ENCODE data around the gene RAPGEF4.

The RAPGEF4 gene

GRCh38 chr2:173010233-173010632 lies 274.6 kb downstream of the RAPGEF4 start:
- DNase-seq (ENCODE audit: extremely low spot score), result no peak
- ChIA-PET POLR2A (no interaction called here), CTCF (interaction anchor here (0.8 to 1.9 kb wide), 2 partner anchors 13 to 17 kb away, joined by 3 to 10 read pairs; no protein-coding TSS in a partner anchor)
- TF ChIP-seq CTCF (IDR thresholded peaks at IDR 0.05; ENCODE audit: control extremely low read depth, extremely low read depth, low read depth, missing control alignments), result no peak

DNA sequence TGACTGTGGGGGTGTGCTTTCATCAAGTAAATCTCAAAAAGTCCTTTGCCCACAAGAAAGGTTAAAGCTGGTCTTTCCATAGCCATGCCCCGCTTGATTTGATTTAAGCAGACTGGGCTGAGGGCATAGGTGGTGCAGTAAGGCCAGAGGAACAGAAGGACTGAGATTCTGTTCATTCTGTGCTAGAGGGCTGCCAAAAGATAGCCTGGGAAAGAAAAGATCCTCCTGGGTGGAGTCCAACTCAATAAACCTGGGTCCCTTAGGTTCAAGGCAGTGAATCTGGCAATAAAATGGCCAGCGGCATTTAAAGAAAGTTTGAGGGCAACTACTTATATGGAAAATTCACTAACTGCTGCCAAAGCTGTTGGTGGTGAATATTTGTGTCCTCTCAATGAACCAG lies 280.8 kb downstream of the RAPGEF4 start:
- ChIA-PET POLR2A (no interaction called here), CTCF (interaction anchor here (5.0 to 18.6 kb wide), 2 partner anchors 11 to 193 kb away, joined by 42 to 323 read pairs; no protein-coding TSS in a partner anchor)
- no peak for TF ChIP-seq CTCF (IDR thresholded peaks at IDR 0.05; ENCODE audit: control extremely low read depth, extremely low read depth, low read depth, missing control alignments)
- no peak for DNase-seq (ENCODE audit: extremely low spot score)

DNA sequence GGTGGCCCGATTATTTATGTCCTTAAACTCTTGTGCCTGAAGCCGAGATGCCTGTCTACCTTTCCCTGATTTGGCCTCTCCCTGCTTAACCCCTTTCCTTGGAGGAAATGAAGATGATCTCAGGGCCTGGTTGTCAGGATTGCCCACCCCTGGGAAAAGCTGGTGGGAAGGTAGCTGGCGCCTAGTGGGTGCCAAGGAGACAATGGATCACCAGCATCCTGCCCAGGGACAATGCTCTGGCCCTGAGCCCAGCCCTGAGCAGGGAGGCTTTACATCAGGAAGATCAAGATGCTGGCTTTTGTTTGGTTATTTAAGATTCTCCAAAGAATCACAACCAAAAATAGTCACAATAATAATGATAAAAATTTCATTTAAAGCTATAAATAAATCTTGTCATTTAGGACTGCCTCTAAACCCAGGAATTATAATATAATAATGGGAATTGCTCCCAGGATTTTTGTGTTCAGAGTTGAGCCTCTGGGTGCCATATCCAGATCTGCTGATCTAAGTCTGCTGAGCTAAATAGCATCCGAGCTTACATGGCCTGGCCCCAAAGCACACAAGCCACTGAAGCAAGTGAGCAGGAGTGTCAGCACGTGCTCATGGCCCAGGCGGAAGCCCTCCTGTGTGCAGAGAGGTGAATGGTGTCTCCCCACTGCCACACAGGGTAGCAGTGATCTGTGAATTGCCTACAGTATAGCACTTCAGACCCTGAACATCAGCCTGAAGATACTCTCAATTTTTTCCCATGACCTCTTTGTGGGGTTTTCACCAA lies 282.2 kb downstream of the RAPGEF4 start:
- no peak for TF ChIP-seq CTCF (IDR thresholded peaks at IDR 0.05; ENCODE audit: control extremely low read depth, extremely low read depth, low read depth, missing control alignments)
- no peak for DNase-seq (ENCODE audit: extremely low spot score)
- ChIA-PET CTCF (interaction anchor here (5.0 to 18.6 kb wide), 2 partner anchors 9 to 191 kb away, joined by 42 to 323 read pairs; no protein-coding TSS in a partner anchor), POLR2A (no interaction called here)

- no peak for DNase-seq (ENCODE audit: extremely low spot score)
- POLR2A ChIA-PET, result no interaction called here
- no peak for TF ChIP-seq CTCF (IDR thresholded peaks at IDR 0.05; ENCODE audit: control extremely low read depth, extremely low read depth, low read depth, missing control alignments)
- CTCF ChIA-PET, result interaction anchor here (1.0 to 18.6 kb wide), 2 partner anchors 9 to 189 kb away, joined by 3 to 323 read pairs; no protein-coding TSS in a partner anchor
These were observed 284.1 kb downstream of the RAPGEF4 start for GRCh38 chr2:173019755-173020154.

- ChIA-PET CTCF (interaction anchor here (0.8 to 18.6 kb wide), 2 partner anchors 9 to 187 kb away, joined by 3 to 323 read pairs; no protein-coding TSS in a partner anchor), POLR2A (no interaction called here)
- TF ChIP-seq CTCF (IDR thresholded peaks at IDR 0.05; ENCODE audit: control extremely low read depth, extremely low read depth, low read depth, missing control alignments), result no peak
- DNase-seq (ENCODE audit: extremely low spot score), result no peak
These were observed 286.3 kb downstream of the RAPGEF4 start for GRCh38 chr2:173021939-173022371.

GRCh38 chr2:173023718-173024117 lies 288.1 kb downstream of the RAPGEF4 start:
- no peak for DNase-seq (ENCODE audit: extremely low spot score)
- peak; percentile 0 for TF ChIP-seq CTCF (IDR thresholded peaks at IDR 0.05; ENCODE audit: control extremely low read depth, extremely low read depth, low read depth, missing control alignments)
- ChIA-PET CTCF (interaction anchor here (1.1 to 18.6 kb wide), 3 partner anchors 8 to 379 kb away, joined by 3 to 323 read pairs (median 4); no protein-coding TSS in a partner anchor), POLR2A (no interaction called here)

Measured in GM10248 (cell line).